HepG2 (cell line): Measurements from ENCODE around the gene TMEM239. TPM values are rescaled to one million over a fixed set of nuclear protein-coding genes. Genes with fewer than 3 reads are reported as not detected.

Experiments
- ATF6 ChIP-seq: sonication (generic); formaldehyde crosslinking; conservative IDR thresholded peaks from 2 replicates; pipeline ENCODE4 v1.4.0; 2020; ENCODE audit warnings: missing genetic modification reagents
- BCLAF1 ChIP-seq: fragments of 450-650 bp; IDR thresholded peaks from 2 replicates; pipeline ENCODE4 v1.6.1; 2017; ENCODE audit warnings: mild to moderate bottlenecking
- GMEB2 ChIP-seq: IDR thresholded peaks from 2 replicates; pipeline ENCODE4 v1.6.1; 2016; ENCODE audit warnings: missing biosample characterization, missing genetic modification reagents, low read depth
- HDAC6 ChIP-seq: fragments of 200-600 bp; sonication (generic); IDR thresholded peaks from 2 replicates; pipeline ENCODE4 v1.7.0; 2017; ENCODE audit warnings: mild to moderate bottlenecking, antibody characterized with exemption, low read length, low read depth
- HMG20B ChIP-seq: conservative IDR thresholded peaks from 2 replicates; pipeline ENCODE4 v1.6.1; 2016; ENCODE audit warnings: missing genetic modification reagents, missing compliant biosample characterization
- HMGXB4 ChIP-seq, 2 experiments: sonication (generic) in 1 of 2; formaldehyde crosslinking in 1 of 2; IDR thresholded peaks; 2 replicates each; pipeline versions ENCODE4 v1.4.0 to v1.6.1; 2018 to 2020; ENCODE audit warnings: missing genetic modification reagents in 2 of 2, borderline replicate concordance in 1 of 2, low read depth in 1 of 2, mild to moderate bottlenecking in 1 of 2, missing biosample characterization in 1 of 2
- LRRFIP1 ChIP-seq: sonication (generic); formaldehyde crosslinking; conservative IDR thresholded peaks from 2 replicates; pipeline ENCODE4 v1.4.0; 2020; ENCODE audit warnings: missing genetic modification reagents
- NFE2L1 ChIP-seq: sonication (generic); formaldehyde crosslinking; IDR thresholded peaks from 2 replicates; pipeline ENCODE4 v1.4.0; 2020; ENCODE audit warnings: missing genetic modification reagents, mild to moderate bottlenecking, borderline replicate concordance
- NR2F2 ChIP-seq: IDR thresholded peaks from 2 replicates; pipeline ENCODE4 v1.6.1; 2012; ENCODE audit warnings: low read depth, inconsistent platforms, borderline replicate concordance
- TBL1XR1 ChIP-seq: fragments of 150-350 bp; IDR thresholded peaks from 2 replicates; pipeline ENCODE4 v1.6.1; 2014; ENCODE audit warnings: borderline replicate concordance, low read length; ENCODE audit not compliant: partially characterized antibody
- ZBTB43 ChIP-seq: sonication (generic); formaldehyde crosslinking; conservative IDR thresholded peaks from 2 replicates; pipeline ENCODE4 v1.4.0; 2020; ENCODE audit warnings: missing genetic modification reagents
- ZNF224 ChIP-seq: sonication (generic); formaldehyde crosslinking; IDR thresholded peaks from 2 replicates; pipeline ENCODE4 v1.5.0; 2020; ENCODE audit warnings: mild to moderate bottlenecking, missing genetic modification reagents
- ZNF326 ChIP-seq: sonication (generic); formaldehyde crosslinking; IDR thresholded peaks from 2 replicates; pipeline ENCODE4 v1.4.0; 2020; ENCODE audit warnings: missing genetic modification reagents, borderline replicate concordance
- ZZZ3 ChIP-seq: sonication (generic); formaldehyde crosslinking; IDR thresholded peaks from 2 replicates; pipeline ENCODE4 v1.4.0; 2020; ENCODE audit warnings: missing genetic modification reagents, mild to moderate bottlenecking, borderline replicate concordance
- polyA plus RNA-seq, 8 experiments: library from polyadenylated mRNA; depleted of rRNA in 3 of 8; stranded (reverse) in 7 of 8; unstranded in 1 of 8; fragments of >200 nt; fragmentation: Illumina TruSeq in 4 of 8; extraction: Trizol in 4 of 8; gene quantifications; 2 replicates each; pipeline versions ENCODE4 v1.2.1 to v1.2.3, GENCODE V29; 2011 to 2016; ENCODE audit warnings: low read depth in 4 of 8, missing spikeins in 1 of 8, mixed read lengths in 1 of 8; ENCODE audit not compliant: insufficient read depth in 1 of 8
- total RNA-seq, 5 experiments: library from RNA; depleted of rRNA; stranded (reverse); fragments of >200 nt; fragmentation: Illumina TruSeq; extraction: Trizol; gene quantifications; 2 replicates each; pipeline ENCODE4 v1.2.3, GENCODE V29; 2016; ENCODE audit warnings: low read depth in 1 of 5

The TMEM239 gene
- total and polyA plus RNA-seq, 2 of the 13 experiments (the other 11 are each of a cell fraction or from before 2014, with no cell fraction given), result not detected

- TF ChIP-seq LRRFIP1 (0 out of 2 replicates have a peak, but pooled peaks have one; percentile 32), BCLAF1 (no peak), HDAC6 (no peak), TBL1XR1 (peak; percentile 52), ZNF326 (CRISPR knock-in tag) (no peak), HMG20B (CRISPR knock-in tag) (peak; percentile 79), GMEB2 (peak; percentile 67; the same call in 1 of the 2 replicates), HMGXB4 (CRISPR knock-in tag; IDR thresholded peaks at IDR 0.05; ENCODE audit: borderline replicate concordance in 1 of 2, low read depth in 1 of 2) (peak; percentile 91 to 95), ZBTB43 (CRISPR knock-in tag) (peak; percentile 91), NR2F2 (no peak), ATF6 (CRISPR knock-in tag) (no peak), NFE2L1 (CRISPR knock-in tag) (peak; percentile 78; the same call in 1 of the 2 replicates), ZZZ3 (CRISPR knock-in tag) (peak; percentile 69), ZNF224 (CRISPR knock-in tag) (peak; percentile 75)
Observed at GRCh38 chr20:2840138-2840966, 24.2 kb downstream of the TMEM239 start, which contains the start of the genes PCED1A and VPS16 (continued).
